HG03442 (cell line): ENCODE measurements around the gene NDP.

Experiments
- ATAC-seq: cut with Tn5 transposase; IDR thresholded peaks from one replicate; pipeline ENCODE4 v1.9.1; 2021; ENCODE audit warnings: mild to moderate bottlenecking, moderate library complexity; ENCODE audit not compliant: unreplicated experiment

The NDP gene

GRCh38 chrX:43973249-43974099 is at the start of gene NDP:
Gene NDP (minus strand): TSS chrX:43973390. CDS start chrX:43958645, 14,745 bp downstream.
- no peak for ATAC-seq

DNA sequence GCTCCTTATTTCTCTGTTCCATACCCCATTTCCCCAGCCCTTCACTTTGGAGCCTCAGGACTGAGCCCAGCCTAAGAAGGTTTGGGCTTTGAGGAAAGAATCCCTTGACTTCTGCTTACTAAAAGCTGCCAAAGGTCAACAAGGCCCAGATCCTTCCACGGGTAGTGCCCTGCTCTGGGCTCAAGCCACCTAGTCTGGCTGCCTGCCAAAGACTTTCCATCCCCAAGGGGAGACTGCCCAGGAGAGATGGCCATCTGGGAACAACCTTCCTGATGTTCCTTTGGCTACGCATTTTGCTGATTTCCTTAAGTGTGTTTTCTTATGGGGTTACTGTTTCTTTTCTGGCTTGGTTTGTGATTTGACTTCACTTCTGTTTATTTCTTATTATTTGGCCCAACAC is 49.8 kb upstream of the NDP start:
- ATAC-seq = no peak

- no peak for ATAC-seq
These were observed 47.5 kb upstream of the NDP start for GRCh38 chrX:44020693-44021092.

DNA sequence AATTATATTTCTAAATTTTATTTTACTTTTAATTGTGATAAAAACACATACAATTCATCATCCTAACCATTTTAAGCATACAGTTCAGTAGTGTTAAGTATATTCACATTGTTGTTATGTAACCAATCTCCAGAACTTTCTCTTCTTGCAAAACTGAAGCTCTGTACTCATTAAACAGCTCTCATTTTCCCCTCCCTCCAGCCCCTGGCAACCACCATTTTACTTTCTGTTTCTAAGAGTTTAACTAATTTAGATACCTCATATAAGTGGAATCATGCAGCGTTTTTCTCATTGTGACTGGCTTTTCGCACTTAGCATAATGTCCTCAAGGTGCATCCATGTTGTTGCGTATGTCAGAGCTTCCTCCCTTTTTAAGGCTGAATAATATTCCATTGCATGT is 46.7 kb upstream of the NDP start:
- no peak for ATAC-seq

- no peak for ATAC-seq
These were observed 44.5 kb upstream of the NDP start for GRCh38 chrX:44017676-44018075.

- ATAC-seq = no peak
These were observed 43.7 kb upstream of the NDP start for GRCh38 chrX:44016906-44017305.

GRCh38 chrX:44012484-44013096 is 39.4 kb upstream of the NDP start:
- no peak for ATAC-seq

GRCh38 chrX:44011506-44011905 is 38.3 kb upstream of the NDP start:
- ATAC-seq = no peak

- ATAC-seq = no peak
These were observed 37.4 kb upstream of the NDP start for GRCh38 chrX:44010626-44011025.

DNA sequence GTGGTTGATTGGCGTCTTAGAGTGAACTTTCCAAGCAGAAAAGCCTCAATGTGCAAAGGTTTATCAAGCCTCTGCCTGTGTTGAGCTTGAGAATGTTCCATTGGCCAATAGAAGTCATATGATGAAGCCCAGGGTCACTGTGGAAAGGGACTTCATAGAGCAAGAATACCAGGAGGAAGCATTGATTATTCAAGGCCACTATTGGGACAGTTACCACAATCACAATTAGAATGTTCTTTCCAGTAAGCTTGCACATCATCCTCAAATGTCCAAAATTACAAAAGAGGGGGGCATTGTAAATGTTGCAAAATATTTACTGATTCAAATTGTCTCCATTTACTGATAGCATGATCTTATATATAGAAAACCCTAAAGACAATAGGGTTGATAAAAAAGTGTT is 32.9 kb upstream of the NDP start:
- no peak for ATAC-seq

DNA sequence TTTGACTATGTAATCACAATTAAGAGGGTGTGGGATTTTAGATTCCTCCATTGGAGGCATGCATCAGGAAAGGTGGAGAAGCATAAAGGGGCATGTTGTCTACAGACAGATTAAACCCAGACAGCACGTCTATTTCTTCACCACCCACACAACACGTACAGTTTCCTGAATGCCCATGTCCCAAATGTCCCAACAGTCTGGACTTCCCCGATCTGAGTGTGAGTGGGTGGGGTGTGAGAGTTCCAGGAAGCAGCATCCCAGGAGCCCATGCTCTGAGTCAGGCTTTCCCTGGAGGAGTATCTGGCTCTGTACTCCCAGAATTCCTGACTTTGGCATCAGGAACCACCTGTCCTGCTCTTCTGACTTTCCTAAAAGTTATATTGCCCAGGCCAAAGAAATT is 30.8 kb upstream of the NDP start:
- no peak for ATAC-seq

- no peak for ATAC-seq
These were observed 29.4 kb upstream of the NDP start for GRCh38 chrX:44002567-44002966.

DNA sequence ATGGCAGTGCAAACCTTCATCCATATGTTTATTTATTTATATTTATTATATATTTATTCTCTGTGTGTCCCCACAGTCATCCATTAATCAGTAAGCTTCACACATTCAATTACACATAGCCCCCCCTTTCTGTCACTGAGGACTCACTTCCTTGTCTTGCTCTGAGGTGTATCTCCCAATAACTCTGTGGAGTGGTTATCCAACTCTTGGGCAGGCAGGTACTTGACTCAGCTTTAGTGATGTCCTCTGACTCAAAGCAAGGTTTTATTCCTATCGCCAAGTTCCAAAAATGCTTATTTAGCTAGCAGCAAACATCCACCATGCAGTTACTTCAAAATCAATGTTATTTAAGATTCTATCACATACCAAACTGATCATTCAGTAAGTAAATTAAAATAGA is 25.2 kb upstream of the NDP start:
- no peak for ATAC-seq

DNA sequence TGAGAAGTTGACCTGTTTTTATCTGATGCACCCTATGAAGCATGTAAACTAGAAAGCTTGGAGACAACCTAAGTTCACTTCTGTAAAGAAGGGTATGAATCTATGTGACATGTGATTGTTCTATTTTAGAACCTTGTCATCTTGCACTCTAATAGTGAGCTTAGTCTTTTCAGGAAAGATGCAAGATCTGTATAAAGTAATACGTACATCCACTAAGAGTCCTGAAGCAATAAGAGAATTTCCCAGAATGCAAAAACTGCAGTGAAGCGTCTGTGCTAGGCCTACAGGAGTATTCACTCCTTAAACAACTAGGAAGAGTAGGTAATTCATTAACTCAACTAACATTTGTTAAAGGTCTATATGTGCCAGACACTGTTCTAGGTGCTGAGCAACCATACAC is 23.3 kb upstream of the NDP start:
- no peak for ATAC-seq

DNA sequence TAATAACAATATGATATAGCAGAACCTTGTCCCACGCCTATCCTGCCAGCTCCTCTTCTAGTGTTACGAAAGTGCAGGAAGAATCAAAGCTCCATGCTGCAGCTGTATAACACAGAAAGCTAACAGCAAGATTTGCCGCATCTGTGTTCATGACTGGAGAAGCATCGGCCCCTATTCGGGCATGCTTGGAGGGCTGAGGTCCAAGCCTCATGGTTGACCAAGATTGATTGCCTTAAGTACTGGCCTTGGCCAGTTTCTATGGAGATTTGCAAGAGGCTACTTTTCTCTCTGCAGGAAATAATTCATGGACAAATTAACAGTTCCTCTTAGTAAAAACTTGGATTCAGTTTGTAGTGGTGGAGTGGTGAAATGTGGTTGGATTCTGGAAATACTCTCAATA is 12.9 kb upstream of the NDP start:
- ATAC-seq = no peak

GRCh38 chrX:43985511-43985910 is 12.3 kb upstream of the NDP start:
- ATAC-seq = no peak

DNA sequence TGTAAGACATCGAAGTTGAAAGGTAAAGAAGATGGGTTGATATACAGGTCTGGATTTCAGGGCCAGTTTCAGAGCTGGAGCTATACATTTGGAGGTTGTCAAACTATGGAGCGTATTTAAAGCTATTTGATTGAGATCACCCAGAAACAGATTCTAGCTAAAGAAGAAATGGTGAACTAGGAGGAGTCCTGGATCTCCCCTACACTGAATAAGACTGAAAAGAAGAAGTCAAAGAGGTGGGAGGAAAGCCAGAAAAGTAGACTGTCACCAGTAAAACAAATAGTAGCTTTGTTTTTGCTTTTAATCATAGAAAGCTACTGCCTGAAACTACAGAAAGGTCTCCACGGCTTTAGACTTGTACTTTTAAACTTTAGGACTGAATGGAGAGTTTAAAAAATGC is 5.0 kb upstream of the NDP start:
- no peak for ATAC-seq

GRCh38 chrX:43976205-43976604 is 3.0 kb upstream of the NDP start:
- ATAC-seq = no peak

DNA sequence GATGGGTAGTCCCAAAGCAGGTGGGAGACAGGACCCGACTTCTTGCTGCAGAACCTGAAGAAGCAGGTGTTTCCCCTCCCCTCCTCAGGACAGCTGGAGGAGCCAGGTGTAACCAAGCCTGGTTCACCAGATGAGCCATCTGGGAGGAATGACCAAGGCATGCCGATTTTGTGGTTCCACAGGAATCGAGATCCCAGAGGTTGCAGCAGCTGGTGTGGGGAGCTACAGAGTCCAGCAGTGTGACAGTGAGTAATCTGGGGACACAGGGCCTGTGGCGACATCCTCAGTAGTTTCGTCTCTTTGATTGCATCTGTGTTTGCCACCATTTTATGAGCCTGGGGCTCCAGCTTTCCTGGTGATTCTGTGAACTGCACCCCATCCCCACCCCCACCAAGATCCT is 2.6 kb upstream of the NDP start:
- ATAC-seq = no peak

- no peak for ATAC-seq
These were observed 1.7 kb upstream of the NDP start for GRCh38 chrX:43974741-43975465.

DNA sequence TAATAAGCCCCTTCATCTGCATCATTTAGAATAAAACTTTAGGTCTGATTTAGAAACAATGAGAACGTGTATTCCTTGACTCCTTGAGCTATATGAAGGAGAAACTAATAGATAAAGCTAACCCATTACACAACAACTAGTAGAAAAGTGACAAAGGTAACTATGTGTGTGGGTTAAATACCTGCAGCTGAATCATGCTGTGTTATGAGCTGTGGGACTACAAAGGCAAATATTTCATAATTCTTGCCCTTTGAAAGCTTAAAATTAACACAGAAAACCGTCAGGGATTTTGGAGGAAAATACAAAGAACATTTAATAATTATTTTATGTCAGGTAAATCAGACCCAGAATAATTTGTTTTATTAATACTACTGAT is 898 bp upstream of the NDP start:
- ATAC-seq = no peak
